ENCODE results near the gene FNDC11.

DNA sequence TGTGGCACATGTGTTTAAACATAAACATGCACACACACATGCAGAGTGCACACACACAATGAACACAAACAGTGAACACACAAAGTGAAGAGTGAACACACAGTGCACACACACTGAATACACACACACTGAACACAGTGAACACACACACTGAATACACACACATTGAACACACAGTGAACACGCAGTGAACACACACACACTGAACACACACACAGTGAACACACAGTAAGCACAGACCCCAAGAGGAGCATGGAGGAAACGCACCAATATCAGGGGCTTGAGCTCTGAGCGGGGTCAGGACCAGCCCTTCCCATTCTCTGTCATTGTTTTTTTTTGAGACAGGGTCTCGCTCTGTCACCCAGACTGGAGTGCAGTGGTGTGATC, 37.2 kb downstream of the FNDC11 start:
- TF ChIP-seq, protein P1, sequence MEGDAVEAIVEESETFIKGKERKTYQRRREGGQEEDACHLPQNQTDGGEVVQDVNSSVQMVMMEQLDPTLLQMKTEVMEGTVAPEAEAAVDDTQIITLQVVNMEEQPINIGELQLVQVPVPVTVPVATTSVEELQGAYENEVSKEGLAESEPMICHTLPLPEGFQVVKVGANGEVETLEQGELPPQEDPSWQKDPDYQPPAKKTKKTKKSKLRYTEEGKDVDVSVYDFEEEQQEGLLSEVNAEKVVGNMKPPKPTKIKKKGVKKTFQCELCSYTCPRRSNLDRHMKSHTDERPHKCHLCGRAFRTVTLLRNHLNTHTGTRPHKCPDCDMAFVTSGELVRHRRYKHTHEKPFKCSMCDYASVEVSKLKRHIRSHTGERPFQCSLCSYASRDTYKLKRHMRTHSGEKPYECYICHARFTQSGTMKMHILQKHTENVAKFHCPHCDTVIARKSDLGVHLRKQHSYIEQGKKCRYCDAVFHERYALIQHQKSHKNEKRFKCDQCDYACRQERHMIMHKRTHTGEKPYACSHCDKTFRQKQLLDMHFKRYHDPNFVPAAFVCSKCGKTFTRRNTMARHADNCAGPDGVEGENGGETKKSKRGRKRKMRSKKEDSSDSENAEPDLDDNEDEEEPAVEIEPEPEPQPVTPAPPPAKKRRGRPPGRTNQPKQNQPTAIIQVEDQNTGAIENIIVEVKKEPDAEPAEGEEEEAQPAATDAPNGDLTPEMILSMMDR (IDR thresholded peaks at IDR 0.05) = no peak
- no peak for TF ChIP-seq POLR2AphosphoS5 (IDR thresholded peaks at IDR 0.05)

Measured in prostate gland (tissue), 2 donors.